B cell (primary cell): ENCODE results near the gene CD74.

Experiments used
- CTCF ChIP-seq: fragments of 200-600 bp; IDR thresholded peaks from one replicate; pipeline ENCODE4 v1.8.0; 2022; ENCODE audit warnings: antibody characterized with exemption, mild to moderate bottlenecking
- EZH2 ChIP-seq: IDR thresholded peaks from 2 replicates; pipeline ENCODE4 v1.6.1; 2012; ENCODE audit warnings: borderline replicate concordance, low read depth, mild to moderate bottlenecking, moderate library complexity, low read length; ENCODE audit not compliant: insufficient read depth, poor library complexity, severe bottlenecking

DNA sequence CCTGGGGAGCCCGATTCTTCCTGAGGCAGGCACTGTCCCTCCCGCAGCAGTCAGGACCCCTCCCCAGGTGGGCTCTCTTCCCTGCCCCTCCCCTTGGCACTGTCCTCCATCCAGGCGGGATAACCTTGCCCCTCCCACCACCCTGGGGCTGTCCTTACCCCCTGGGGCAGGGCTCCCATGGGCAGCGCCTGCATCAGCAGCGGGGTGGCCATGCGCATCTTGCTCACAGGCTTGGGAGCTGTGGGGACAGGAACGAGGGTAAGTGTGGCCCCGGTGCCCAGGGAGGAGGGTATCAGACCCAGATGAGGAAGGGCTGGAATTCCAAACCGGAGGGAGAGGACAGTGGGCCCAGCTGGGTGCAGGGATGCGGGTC, 6.0 kb downstream of the CD74 start:
- TF ChIP-seq CTCF (no peak), EZH2 (no peak)
